Epithelial cell of proximal tubule (primary cell): Measurements from ENCODE around the gene MYO3A. TPM values are rescaled to one million over a fixed set of nuclear protein-coding genes. Genes with fewer than 3 reads are reported as not detected.
"Not testable (repeated sequence)": the region's sequence is repeated elsewhere in the genome, so short reads cannot be mapped to it uniquely, and the experiment has no call there.

Source experiments
- DNase-seq: peaks from one replicate; pipeline ENCODE4 v3.0.0-alpha.2; 2011; ENCODE audit warnings: low read depth
- H3K4me3 ChIP-seq: 2 replicates; pipeline ENCODE4 v1.5.1; 2011; ENCODE audit warnings: low read depth, mild to moderate bottlenecking, low read length
- total RNA-seq: library from RNA; depleted of rRNA; stranded (reverse); fragments of >200 nt; gene quantifications from 2 replicates; pipeline ENCODE4 v1.2.3, GENCODE V29; 2015
- TF ChIP-seq, protein P1 (sequence below): conservative IDR thresholded peaks from 2 replicates; pipeline ENCODE4 v1.5.1; 2012; ENCODE audit warnings: low read depth, mild to moderate bottlenecking, low read length

The MYO3A gene
- total RNA-seq, 1 donor from 2014 or later, result 5.0 TPM

DNA sequence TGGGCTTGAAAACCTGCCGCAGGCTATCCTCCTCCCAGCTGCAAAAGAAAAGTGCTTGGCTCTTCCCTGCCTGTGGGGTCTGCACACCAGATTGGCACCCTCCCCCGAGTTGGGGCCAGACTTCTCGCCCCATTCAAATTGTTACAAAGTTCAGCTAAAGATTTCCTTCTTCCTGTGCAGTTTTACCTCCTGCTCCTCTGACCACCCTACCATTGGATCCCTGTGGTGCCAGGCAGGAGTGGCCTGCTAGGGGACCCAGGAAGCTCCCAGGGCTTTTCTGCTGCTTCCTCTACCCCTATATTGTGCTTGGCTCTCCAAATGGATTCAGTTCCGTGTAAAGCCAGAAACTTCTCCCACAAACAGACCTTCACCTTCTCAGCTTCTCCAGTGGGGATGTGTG lies 147.4 kb downstream of the MYO3A start:
- DNase-seq, result no peak
- H3K4me3 ChIP-seq, result no peak overlapping the region
- TF ChIP-seq, protein P1, sequence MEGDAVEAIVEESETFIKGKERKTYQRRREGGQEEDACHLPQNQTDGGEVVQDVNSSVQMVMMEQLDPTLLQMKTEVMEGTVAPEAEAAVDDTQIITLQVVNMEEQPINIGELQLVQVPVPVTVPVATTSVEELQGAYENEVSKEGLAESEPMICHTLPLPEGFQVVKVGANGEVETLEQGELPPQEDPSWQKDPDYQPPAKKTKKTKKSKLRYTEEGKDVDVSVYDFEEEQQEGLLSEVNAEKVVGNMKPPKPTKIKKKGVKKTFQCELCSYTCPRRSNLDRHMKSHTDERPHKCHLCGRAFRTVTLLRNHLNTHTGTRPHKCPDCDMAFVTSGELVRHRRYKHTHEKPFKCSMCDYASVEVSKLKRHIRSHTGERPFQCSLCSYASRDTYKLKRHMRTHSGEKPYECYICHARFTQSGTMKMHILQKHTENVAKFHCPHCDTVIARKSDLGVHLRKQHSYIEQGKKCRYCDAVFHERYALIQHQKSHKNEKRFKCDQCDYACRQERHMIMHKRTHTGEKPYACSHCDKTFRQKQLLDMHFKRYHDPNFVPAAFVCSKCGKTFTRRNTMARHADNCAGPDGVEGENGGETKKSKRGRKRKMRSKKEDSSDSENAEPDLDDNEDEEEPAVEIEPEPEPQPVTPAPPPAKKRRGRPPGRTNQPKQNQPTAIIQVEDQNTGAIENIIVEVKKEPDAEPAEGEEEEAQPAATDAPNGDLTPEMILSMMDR, result no peak

DNA sequence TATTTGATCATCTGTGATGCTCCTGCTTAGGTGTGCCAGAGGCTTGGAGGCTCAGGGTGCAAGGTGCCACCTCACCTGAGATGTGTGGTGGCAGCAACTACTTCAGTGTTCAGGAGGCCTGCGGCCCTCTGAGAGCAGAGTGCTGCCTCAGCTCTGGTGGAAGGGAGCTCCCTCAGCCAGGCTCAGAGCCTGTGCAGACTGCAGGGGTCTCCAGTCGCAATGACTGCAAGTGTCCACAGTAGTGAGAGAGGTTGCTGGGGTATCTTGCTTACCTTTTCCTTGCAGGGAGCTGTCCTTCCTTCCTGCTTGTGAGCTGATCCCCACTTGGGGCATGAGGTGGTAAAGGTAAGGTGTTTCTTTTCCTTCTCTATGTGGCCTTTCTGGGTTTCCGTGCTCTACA lies 151.5 kb downstream of the MYO3A start:
- no peak overlapping the region for H3K4me3 ChIP-seq
- no peak for DNase-seq
- TF ChIP-seq, protein P1, result no peak

DNA sequence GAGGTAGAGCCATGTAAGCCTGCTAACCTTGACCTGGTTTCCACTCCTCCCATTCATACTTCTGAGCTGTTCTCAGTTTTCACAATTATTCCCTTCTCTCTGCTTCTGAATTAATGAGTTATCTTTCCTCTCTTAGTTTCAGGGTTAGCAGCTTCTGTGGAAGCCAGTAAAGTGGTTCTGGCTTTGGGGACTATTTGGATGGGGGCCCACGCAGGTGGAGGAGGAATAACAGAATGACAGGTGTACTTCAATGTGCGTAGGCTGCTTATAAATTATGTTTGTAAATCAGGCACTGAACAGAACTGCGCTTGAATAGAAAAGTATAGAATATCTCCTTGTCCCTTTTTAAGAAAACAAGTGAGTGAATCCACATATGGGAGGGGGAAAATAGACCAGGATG lies 153.6 kb downstream of the MYO3A start:
- H3K4me3 ChIP-seq, result no peak overlapping the region
- TF ChIP-seq, protein P1, result no peak
- DNase-seq, result no peak

DNA sequence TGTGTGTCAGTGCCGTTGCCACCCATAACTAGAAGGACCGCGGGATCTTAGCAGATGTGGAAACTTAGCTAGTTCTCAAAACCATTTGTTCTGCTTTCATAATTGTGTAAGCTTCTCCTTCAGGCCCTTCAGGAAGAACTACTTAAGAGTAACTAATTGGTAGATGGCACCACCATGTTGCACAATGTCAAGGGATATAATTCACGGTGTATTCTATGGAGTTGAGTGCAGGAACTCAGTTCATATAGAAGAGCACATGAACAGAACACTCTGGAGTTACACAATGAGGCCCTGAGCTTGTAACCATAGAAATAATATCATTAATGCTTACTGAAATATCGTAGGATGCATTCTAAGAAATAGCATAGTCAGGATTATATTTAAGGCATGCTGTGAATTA lies 156.0 kb downstream of the MYO3A start:
- DNase-seq, result no peak
- TF ChIP-seq, protein P1, result no peak
- H3K4me3 ChIP-seq, result no peak overlapping the region

DNA sequence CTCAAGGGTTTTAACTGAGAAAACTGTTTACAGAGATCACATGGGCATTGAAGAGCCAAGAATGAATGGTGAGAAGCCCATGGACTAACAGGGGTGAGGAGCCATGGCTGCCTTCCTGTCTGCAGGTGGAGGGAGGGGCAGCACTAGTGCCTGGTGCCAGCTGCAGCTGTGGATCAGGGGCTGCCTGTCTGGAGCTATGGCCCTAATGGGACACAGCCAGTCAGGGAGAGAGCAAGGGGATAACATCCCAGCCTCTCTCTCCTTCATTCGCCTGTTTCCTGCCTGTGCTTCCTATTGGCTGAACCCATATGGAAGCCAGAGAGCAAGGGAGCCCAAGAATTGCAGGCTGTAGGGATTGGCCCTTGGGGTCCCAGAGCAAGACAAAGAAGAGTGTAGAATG lies 156.7 kb downstream of the MYO3A start:
- DNase-seq, result no peak
- H3K4me3 ChIP-seq, result no peak overlapping the region
- TF ChIP-seq, protein P1, result no peak

DNA sequence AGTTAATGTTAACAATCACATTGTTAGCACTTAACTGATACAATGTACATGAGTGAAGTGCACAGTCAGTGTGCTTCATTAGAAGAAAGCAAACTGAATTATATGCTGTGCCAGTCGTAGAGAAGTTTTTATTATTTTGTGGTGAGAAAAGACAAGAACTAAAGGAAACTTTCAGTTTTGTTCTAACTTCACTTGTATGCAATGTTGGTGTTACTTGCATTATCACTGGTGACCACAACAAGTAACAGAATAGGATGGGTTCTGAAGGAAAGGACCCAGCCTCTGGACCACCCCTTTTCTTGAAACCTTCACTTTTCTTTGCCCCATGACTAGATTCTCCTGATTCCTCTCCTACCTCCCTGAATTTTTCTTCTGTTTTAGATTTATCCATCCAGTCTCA lies 159.2 kb downstream of the MYO3A start:
- H3K4me3 ChIP-seq, result no peak overlapping the region
- no peak for DNase-seq
- TF ChIP-seq, protein P1, result no peak

DNA sequence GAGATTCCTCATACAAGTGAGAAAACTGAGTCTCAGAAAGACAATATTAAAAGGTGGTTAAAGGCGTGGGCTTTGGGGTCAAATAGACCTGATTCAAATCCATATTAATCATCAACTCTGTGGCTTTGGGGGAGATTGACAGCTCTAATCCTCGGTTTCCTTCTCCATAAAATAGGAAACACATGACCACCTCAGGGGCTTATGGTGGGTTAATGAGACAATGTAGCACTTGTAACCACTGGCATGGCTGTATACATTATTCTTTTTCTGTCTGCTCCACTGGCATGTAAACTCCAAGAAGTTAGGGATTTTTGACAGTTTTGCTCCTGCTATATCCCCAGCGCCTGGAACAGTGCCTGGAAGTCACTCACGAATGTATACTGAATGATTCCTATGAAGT lies 161.8 kb downstream of the MYO3A start:
- no peak overlapping the region for H3K4me3 ChIP-seq
- no peak for DNase-seq
- TF ChIP-seq, protein P1, result no peak

DNA sequence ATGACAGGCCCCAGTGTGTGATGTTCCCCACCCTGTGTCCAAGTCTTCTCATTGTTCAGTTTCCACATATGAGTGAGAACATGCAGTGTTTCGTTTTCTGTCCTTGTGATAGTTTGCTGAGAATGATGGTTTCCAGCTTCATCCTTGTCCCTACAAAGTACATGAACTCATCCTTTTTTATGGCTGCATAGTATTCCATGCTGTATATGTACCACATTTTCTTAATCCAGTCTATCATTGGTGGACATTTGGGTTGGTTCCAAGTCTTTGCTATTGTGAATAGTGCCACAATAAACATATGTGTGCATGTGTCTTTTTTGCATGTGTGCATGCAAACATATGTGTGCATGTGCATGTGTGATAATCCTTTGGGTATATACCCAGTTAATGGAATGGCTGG lies 163.5 kb downstream of the MYO3A start:
- H3K4me3 ChIP-seq, DNase-seq: not testable (repeated sequence)
